Fibroblast of peridontal ligament (primary cell): ENCODE measurements around the gene ANXA8L1.
"Not testable (repeated sequence)": the region's sequence is repeated elsewhere in the genome, so short reads cannot be mapped to it uniquely, and the experiment has no call there.

Experiments used
- DNase-seq: peaks from one replicate; pipeline ENCODE4 v3.0.0-alpha.2; 2010; ENCODE audit errors: extremely low read depth

Gene ANXA8L1

GRCh38 chr10:46397767-46398166, 22.2 kb downstream of the ANXA8L1 start:
- DNase-seq = not testable (repeated sequence)

- peak; percentile 24 for DNase-seq
Observed at GRCh38 chr10:46398212-46398886, 22.8 kb downstream of the ANXA8L1 start.

- not testable (repeated sequence) for DNase-seq
Observed at GRCh38 chr10:46409556-46409955, 34.0 kb downstream of the ANXA8L1 start.

- DNase-seq = not testable (repeated sequence)
Observed at GRCh38 chr10:46411123-46411522, 35.5 kb downstream of the ANXA8L1 start.

GRCh38 chr10:46412665-46413064, 37.1 kb downstream of the ANXA8L1 start:
- not testable (repeated sequence) for DNase-seq

- not testable (repeated sequence) for DNase-seq
Observed at GRCh38 chr10:46415291-46415690, 39.7 kb downstream of the ANXA8L1 start.

GRCh38 chr10:46418283-46418682, 42.7 kb downstream of the ANXA8L1 start:
- DNase-seq = not testable (repeated sequence)

GRCh38 chr10:46419570-46420379, 44.2 kb downstream of the ANXA8L1 start:
- DNase-seq = not testable (repeated sequence)

GRCh38 chr10:46423550-46423949, 48.0 kb downstream of the ANXA8L1 start:
- DNase-seq = not testable (repeated sequence)

- not testable (repeated sequence) for DNase-seq
Observed at GRCh38 chr10:46440942-46441341, 65.4 kb downstream of the ANXA8L1 start.
